Measurements from ENCODE around the gene GAS6. TPM values are rescaled to one million over a fixed set of nuclear protein-coding genes. Genes with fewer than 3 reads are reported as not detected.

Gene GAS6
- total and polyA plus RNA-seq, 2 donors (not counting 3 experiments of a cell fraction or from before 2014, with no cell fraction given), result 69.2 to 109 TPM

GRCh38 chr13:113860665-113861432, 3.0 kb downstream of the GAS6 start:
- peaks cover 11% of the 10 kb centered on the region for H3K4me1 ChIP-seq (ENCODE audit: control insufficient read depth, extremely low read depth, insufficient read depth, low read length)
- no peaks in the 10 kb centered on the region for H4K20me1 ChIP-seq (replicated peaks; ENCODE audit: control insufficient read depth, extremely low read depth, insufficient read depth, low read length)
- BruUV-seq (replicated peaks), result no TSS peak
- no peak overlapping the region for H3K4me3 ChIP-seq (replicated peaks in 1 of 3; ENCODE audit: insufficient read depth in 1 of 3, low read depth in 1 of 3, low read length in 3 of 3)
- H3K4me2 ChIP-seq (ENCODE audit: insufficient read depth, low read length), result no peak overlapping the region
- H3K9me3 ChIP-seq (replicated peaks; ENCODE audit: control insufficient read depth, insufficient read depth, low read length), result no peaks in the 10 kb centered on the region
- H3K9me1 ChIP-seq (replicated peaks; ENCODE audit: control insufficient read depth, extremely low read depth, insufficient read depth, low read length), result no peaks in the 10 kb centered on the region
- no peaks in the 10 kb centered on the region for H3K36me3 ChIP-seq (ENCODE audit: control insufficient read depth in 2 of 2, extremely low read depth in 1 of 2, insufficient read depth in 2 of 2, low read length in 2 of 2)
- FAIRE-seq, result no peak
- ChIA-PET POLR2A (no interaction called here), CTCF (no interaction called here)
- peak; percentile 41 for DNase-seq (ENCODE audit: low read depth, low spot score)
- H3K27me3 ChIP-seq (ENCODE audit: control insufficient read depth in 2 of 2, insufficient read depth in 2 of 2, low read length in 2 of 2), result peaks cover 3 to 12% of the 10 kb centered on the region in 2 experiments
- no peaks in the 10 kb centered on the region for H3K79me2 ChIP-seq (ENCODE audit: control insufficient read depth, insufficient read depth, low read length)
- no peak overlapping the region for H3K9ac ChIP-seq (replicated peaks; ENCODE audit: extremely low read depth, insufficient read depth, low read length)
- dilution Hi-C loops (cut with MboI; ENCODE audit: extremely low pct_ligation_motif_present, low sequenced_read_pairs) (no loop called here), intact Hi-C loops (cut with micrococcal nuclease) (loop anchor here (5.0 kb wide), 1 partner anchor 76 kb away; no protein-coding TSS in a partner anchor)
- TF ChIP-seq, protein P1, sequence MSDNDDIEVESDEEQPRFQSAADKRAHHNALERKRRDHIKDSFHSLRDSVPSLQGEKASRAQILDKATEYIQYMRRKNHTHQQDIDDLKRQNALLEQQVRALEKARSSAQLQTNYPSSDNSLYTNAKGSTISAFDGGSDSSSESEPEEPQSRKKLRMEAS (IDR thresholded peaks at IDR 0.05; ENCODE audit: insufficient read depth, insufficient read length), result no peak
- TF ChIP-seq, protein P2, sequence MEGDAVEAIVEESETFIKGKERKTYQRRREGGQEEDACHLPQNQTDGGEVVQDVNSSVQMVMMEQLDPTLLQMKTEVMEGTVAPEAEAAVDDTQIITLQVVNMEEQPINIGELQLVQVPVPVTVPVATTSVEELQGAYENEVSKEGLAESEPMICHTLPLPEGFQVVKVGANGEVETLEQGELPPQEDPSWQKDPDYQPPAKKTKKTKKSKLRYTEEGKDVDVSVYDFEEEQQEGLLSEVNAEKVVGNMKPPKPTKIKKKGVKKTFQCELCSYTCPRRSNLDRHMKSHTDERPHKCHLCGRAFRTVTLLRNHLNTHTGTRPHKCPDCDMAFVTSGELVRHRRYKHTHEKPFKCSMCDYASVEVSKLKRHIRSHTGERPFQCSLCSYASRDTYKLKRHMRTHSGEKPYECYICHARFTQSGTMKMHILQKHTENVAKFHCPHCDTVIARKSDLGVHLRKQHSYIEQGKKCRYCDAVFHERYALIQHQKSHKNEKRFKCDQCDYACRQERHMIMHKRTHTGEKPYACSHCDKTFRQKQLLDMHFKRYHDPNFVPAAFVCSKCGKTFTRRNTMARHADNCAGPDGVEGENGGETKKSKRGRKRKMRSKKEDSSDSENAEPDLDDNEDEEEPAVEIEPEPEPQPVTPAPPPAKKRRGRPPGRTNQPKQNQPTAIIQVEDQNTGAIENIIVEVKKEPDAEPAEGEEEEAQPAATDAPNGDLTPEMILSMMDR (IDR thresholded peaks at IDR 0.05; ENCODE audit: extremely low read depth in 1 of 2, insufficient read depth in 1 of 2, low read depth in 1 of 2, low read length in 2 of 2), result no peak
- no peak for TF ChIP-seq POLR2A (IDR thresholded peaks at IDR 0.05; ENCODE audit: low read depth, low read length)
- TF ChIP-seq GATA2 (IDR thresholded peaks at IDR 0.05; ENCODE audit: insufficient read depth, insufficient read length, low read depth, low read length), result no peak
- TF ChIP-seq EZH2 (IDR thresholded peaks at IDR 0.05; ENCODE audit: borderline replicate concordance, low read depth, low read length, severe bottlenecking), result no peak
- no peak for TF ChIP-seq POLR2AphosphoS5 (IDR thresholded peaks at IDR 0.05; ENCODE audit: insufficient read depth, low read depth, low read length)
- no peak overlapping the region for H2AFZ ChIP-seq (ENCODE audit: low read depth, low read length)
- no peak overlapping the region for H3K27ac ChIP-seq (ENCODE audit: insufficient read depth, low read depth, low read length)

Measured in endothelial cell of umbilical vein (primary cell).